Activated T-cell treated with anti-CD3 and anti-CD28 coated beads for 24 hours (primary cell): ENCODE results near the gene MYL7.
"Not testable (repeated sequence)": the region's sequence is repeated elsewhere in the genome, so short reads cannot be mapped to it uniquely, and the experiment has no call there.

Experiments
- DNase-seq: peaks from one replicate; pipeline ENCODE4 v3.0.0-alpha.2; 2020; ENCODE audit warnings: low read depth

MYL7 gene

GRCh38 chr7:44171901-44172300 lies 30.8 kb upstream of the MYL7 start:
- not testable (repeated sequence) for DNase-seq

- DNase-seq: no peak
Measured at GRCh38 chr7:44167920-44168319, 26.8 kb upstream of the MYL7 start.

- no peak for DNase-seq
Measured at GRCh38 chr7:44163591-44163990, 22.5 kb upstream of the MYL7 start.

GRCh38 chr7:44162785-44163395 lies 21.8 kb upstream of the MYL7 start:
- DNase-seq: no peak

GRCh38 chr7:44162179-44162578 lies 21.0 kb upstream of the MYL7 start:
- no peak for DNase-seq

GRCh38 chr7:44161371-44161770 lies 20.2 kb upstream of the MYL7 start:
- DNase-seq: no peak

GRCh38 chr7:44159824-44160630 lies 18.9 kb upstream of the MYL7 start:
- DNase-seq: no peak

GRCh38 chr7:44158873-44159631 lies 17.9 kb upstream of the MYL7 start:
- DNase-seq: no peak

GRCh38 chr7:44158096-44158872 lies 17.2 kb upstream of the MYL7 start:
- DNase-seq: no peak

GRCh38 chr7:44157116-44158080 lies 16.3 kb upstream of the MYL7 start:
- no peak for DNase-seq

- no peak for DNase-seq
Measured at GRCh38 chr7:44156453-44157010, 15.4 kb upstream of the MYL7 start.

- no peak for DNase-seq
Measured at GRCh38 chr7:44155191-44156185, 14.4 kb upstream of the MYL7 start.

- no peak for DNase-seq
Measured at GRCh38 chr7:44154703-44155102, 13.6 kb upstream of the MYL7 start.

- no peak for DNase-seq
Measured at GRCh38 chr7:44153948-44154335, 12.8 kb upstream of the MYL7 start.

- DNase-seq: no peak
Measured at GRCh38 chr7:44152971-44153947, 12.1 kb upstream of the MYL7 start.

- DNase-seq: no peak
Measured at GRCh38 chr7:44151956-44152355, 10.8 kb upstream of the MYL7 start.

- DNase-seq: no peak
Measured at GRCh38 chr7:44150966-44151941, 10.1 kb upstream of the MYL7 start.
